ENCODE measurements around the gene PDGFRB. TPM values are rescaled to one million over a fixed set of nuclear protein-coding genes. Genes with fewer than 3 reads are reported as not detected.

Gene PDGFRB
- total RNA-seq, 1 experiment from 2014 or later: 0.34 TPM

DNA sequence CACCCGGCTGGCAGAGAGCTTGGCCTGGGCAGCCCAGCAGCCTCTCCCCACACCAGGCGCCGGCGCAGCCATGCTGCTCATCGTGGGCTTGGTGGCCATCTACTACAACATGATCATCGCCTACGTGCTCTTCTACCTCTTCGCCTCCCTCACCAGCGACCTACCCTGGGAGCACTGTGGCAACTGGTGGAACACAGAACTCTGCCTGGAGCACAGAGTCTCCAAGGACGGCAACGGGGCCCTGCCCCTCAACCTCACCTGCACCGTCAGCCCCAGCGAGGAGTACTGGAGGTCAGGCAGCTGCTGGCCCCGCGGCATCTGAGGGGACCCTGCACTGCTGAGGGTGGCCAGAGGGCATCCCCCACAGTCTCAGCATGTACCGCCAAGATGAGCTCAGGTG is 41.3 kb upstream of the PDGFRB start:
- Histone ChIP-seq H3K9me2 (ENCODE audit: insufficient read depth) (no peaks in the 10 kb centered on the region), H3K36me3 (ENCODE audit: control insufficient read depth in 1 of 2, insufficient read depth in 2 of 2, low read length in 2 of 2) (no peaks in the 10 kb centered on the region), H2AFZ (ENCODE audit: low read depth, low read length, poor library complexity, severe bottlenecking) (no peak overlapping the region), H3K9ac (ENCODE audit: low read length) (no peak overlapping the region), H3K4me3 (replicated peaks in 1 of 2; ENCODE audit: low read depth in 1 of 2, low read length in 2 of 2) (no peak overlapping the region), H4K20me1 (ENCODE audit: insufficient read depth) (no peaks in the 10 kb centered on the region), H3K4me2 (ENCODE audit: low read length) (no peak overlapping the region), H3K4me1 (ENCODE audit: control insufficient read depth in 1 of 2, insufficient read depth in 2 of 2, low read length in 2 of 2) (no peaks in the 10 kb centered on the region), H3K27me3 (ENCODE audit: insufficient read depth, low read length) (peaks cover 2% of the 10 kb centered on the region; the same call in 1 of the 2 replicates), H3K9me3 (ENCODE audit: control insufficient read depth in 1 of 2, insufficient read depth in 1 of 2, low read depth in 1 of 2, low read length in 2 of 2) (no peaks in the 10 kb centered on the region), H3K27ac (ENCODE audit: low read depth, low read length) (no peak overlapping the region), H3K79me2 (ENCODE audit: insufficient read depth, low read length) (no peaks in the 10 kb centered on the region)
- ChIA-PET POLR2A (no interaction called here), CTCF (no interaction called here), RAD21 (ENCODE audit: low non-redundant PET in 1 of 2, low total read pairs in 2 of 2, uncharacterized antibody in 2 of 2, unreplicated experiment in 2 of 2) (no interaction called here)
- no TSS peak for BruUV-seq (replicated peaks)
- TF ChIP-seq POLR2A (IDR thresholded peaks at IDR 0.05; ENCODE audit: borderline replicate concordance, extremely low read depth, insufficient read depth, insufficient read length) (no peak), EZH2phosphoT487 (IDR thresholded peaks at IDR 0.05; ENCODE audit: borderline replicate concordance) (no peak), CTCF (IDR thresholded peaks at IDR 0.05 in 2 of 3, conservative IDR thresholded peaks at IDR 0.05 in 1 of 3; ENCODE audit: borderline replicate concordance in 1 of 3, insufficient read depth in 1 of 3, low read depth in 2 of 3, low read length in 2 of 3) (no peak), CEBPB (IDR thresholded peaks at IDR 0.05; ENCODE audit: low read depth) (no peak), EGR1 (IDR thresholded peaks at IDR 0.05; ENCODE audit: low read depth) (no peak), CBX3 (IDR thresholded peaks at IDR 0.05; ENCODE audit: low read depth) (no peak), SP1 (IDR thresholded peaks at IDR 0.05; ENCODE audit: low read depth) (no peak)
- TF ChIP-seq, protein P1, sequence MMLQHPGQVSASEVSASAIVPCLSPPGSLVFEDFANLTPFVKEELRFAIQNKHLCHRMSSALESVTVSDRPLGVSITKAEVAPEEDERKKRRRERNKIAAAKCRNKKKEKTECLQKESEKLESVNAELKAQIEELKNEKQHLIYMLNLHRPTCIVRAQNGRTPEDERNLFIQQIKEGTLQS (IDR thresholded peaks at IDR 0.05): no peak
- intact Hi-C loops (cut with micrococcal nuclease): no loop called here
- no peak for DNase-seq (ENCODE audit: low read depth, low spot score)
- no peak for ATAC-seq

- CTCF ChIA-PET: no interaction called here
- H3K4me2 ChIP-seq (ENCODE audit: low read length): no peak overlapping the region
- BruUV-seq (replicated peaks): no TSS peak
Measured at GRCh38 chr5:150196514-150196913, 40.9 kb upstream of the PDGFRB start.

More at GRCh38 chr5:150196514-150196913, 40.9 kb upstream of the PDGFRB start:
- Histone ChIP-seq H4K20me1 (ENCODE audit: insufficient read depth) (no peaks in the 10 kb centered on the region), H2AFZ (ENCODE audit: low read depth, low read length, poor library complexity, severe bottlenecking) (no peak overlapping the region), H3K9ac (ENCODE audit: low read length) (no peak overlapping the region), H3K4me3 (replicated peaks in 1 of 2; ENCODE audit: low read depth in 1 of 2, low read length in 2 of 2) (no peak overlapping the region), H3K27ac (ENCODE audit: low read depth, low read length) (no peak overlapping the region), H3K9me3 (ENCODE audit: control insufficient read depth in 1 of 2, insufficient read depth in 1 of 2, low read depth in 1 of 2, low read length in 2 of 2) (no peaks in the 10 kb centered on the region), H3K36me3 (ENCODE audit: control insufficient read depth in 1 of 2, insufficient read depth in 2 of 2, low read length in 2 of 2) (no peaks in the 10 kb centered on the region), H3K79me2 (ENCODE audit: insufficient read depth, low read length) (no peaks in the 10 kb centered on the region), H3K27me3 (ENCODE audit: insufficient read depth, low read length) (peaks cover 2% of the 10 kb centered on the region; the same call in 1 of the 2 replicates), H3K9me2 (ENCODE audit: insufficient read depth) (no peaks in the 10 kb centered on the region), H3K4me1 (ENCODE audit: control insufficient read depth in 1 of 2, insufficient read depth in 2 of 2, low read length in 2 of 2) (no peaks in the 10 kb centered on the region)
- ChIA-PET POLR2A (no interaction called here), RAD21 (ENCODE audit: low non-redundant PET in 1 of 2, low total read pairs in 2 of 2, uncharacterized antibody in 2 of 2, unreplicated experiment in 2 of 2) (no interaction called here)
- ATAC-seq (no peak), DNase-seq (ENCODE audit: low read depth, low spot score) (no peak)
- intact Hi-C loops (cut with micrococcal nuclease): no loop called here
- TF ChIP-seq SP1 (IDR thresholded peaks at IDR 0.05; ENCODE audit: low read depth) (no peak), EZH2 (IDR thresholded peaks at IDR 0.05) (no peak), ZBTB33 (IDR thresholded peaks at IDR 0.05; ENCODE audit: extremely low read depth, insufficient replicate concordance, low read length) (no peak), YY1 (IDR thresholded peaks at IDR 0.05; ENCODE audit: extremely low read depth, insufficient replicate concordance, low read depth, low read length) (no peak), SRF (IDR thresholded peaks at IDR 0.05; ENCODE audit: low read depth) (no peak)

Measured in HCT116 (cell line).